ENCODE measurements around the gene MTRR.
"Not testable (repeated sequence)": the region's sequence is repeated elsewhere in the genome, so short reads cannot be mapped to it uniquely, and the experiment has no call there.

Gene MTRR

DNA sequence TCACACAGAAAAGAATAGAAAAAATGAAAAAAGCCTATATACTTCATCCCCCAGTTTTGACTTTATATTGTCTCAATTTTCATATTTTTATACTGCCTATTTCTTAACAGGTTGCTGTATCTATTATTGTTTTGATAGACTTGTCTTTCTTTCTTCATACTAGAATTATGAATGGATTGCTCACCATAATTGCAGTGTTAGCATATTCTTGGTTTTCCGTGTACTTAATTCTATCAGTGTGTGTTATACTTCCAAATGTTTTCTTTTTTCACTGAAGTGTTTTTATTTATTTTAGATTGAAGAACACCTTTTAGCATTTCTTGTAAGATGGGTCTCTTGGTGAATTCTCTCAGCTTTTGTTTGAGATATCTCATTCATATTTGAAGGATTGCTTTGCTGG is 38.7 kb downstream of the MTRR start:
- DNase-seq, result no peak
- H3K9me3 ChIP-seq (ENCODE audit: insufficient read depth, low read length, severe bottlenecking), result peaks cover 18% of the 10 kb centered on the region
- no peaks in the 10 kb centered on the region for H3K79me2 ChIP-seq (ENCODE audit: insufficient read depth, low read length)
- no peaks in the 10 kb centered on the region for H3K4me1 ChIP-seq (ENCODE audit: insufficient read depth, low read length)
- no peak overlapping the region for H3K4me3 ChIP-seq (ENCODE audit: low read depth in 1 of 2, low read length in 2 of 2)
- H3K27ac ChIP-seq (ENCODE audit: low read length), result no peak overlapping the region
- no peak for ATAC-seq (ENCODE audit: insufficient read depth, low read depth)
- no peak overlapping the region for H2AFZ ChIP-seq (ENCODE audit: low read depth, low read length)
- H3K36me3 ChIP-seq (ENCODE audit: insufficient read depth, low read length), result peaks cover 15% of the 10 kb centered on the region
- no peak overlapping the region for H3K9ac ChIP-seq (ENCODE audit: low read depth, low read length)
- no peaks in the 10 kb centered on the region for H4K20me1 ChIP-seq (ENCODE audit: insufficient read depth, low read length)
- H3K27me3 ChIP-seq (ENCODE audit: insufficient read depth, low read length, poor library complexity), result no peaks in the 10 kb centered on the region
- TF ChIP-seq, protein P1, sequence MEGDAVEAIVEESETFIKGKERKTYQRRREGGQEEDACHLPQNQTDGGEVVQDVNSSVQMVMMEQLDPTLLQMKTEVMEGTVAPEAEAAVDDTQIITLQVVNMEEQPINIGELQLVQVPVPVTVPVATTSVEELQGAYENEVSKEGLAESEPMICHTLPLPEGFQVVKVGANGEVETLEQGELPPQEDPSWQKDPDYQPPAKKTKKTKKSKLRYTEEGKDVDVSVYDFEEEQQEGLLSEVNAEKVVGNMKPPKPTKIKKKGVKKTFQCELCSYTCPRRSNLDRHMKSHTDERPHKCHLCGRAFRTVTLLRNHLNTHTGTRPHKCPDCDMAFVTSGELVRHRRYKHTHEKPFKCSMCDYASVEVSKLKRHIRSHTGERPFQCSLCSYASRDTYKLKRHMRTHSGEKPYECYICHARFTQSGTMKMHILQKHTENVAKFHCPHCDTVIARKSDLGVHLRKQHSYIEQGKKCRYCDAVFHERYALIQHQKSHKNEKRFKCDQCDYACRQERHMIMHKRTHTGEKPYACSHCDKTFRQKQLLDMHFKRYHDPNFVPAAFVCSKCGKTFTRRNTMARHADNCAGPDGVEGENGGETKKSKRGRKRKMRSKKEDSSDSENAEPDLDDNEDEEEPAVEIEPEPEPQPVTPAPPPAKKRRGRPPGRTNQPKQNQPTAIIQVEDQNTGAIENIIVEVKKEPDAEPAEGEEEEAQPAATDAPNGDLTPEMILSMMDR (IDR thresholded peaks at IDR 0.05; ENCODE audit: borderline replicate concordance, extremely low read depth, low read length, poor library complexity, severe bottlenecking), result no peak
- TF ChIP-seq EZH2 (IDR thresholded peaks at IDR 0.05; ENCODE audit: borderline replicate concordance, low read depth, low read length, severe bottlenecking), result no peak
- no peak overlapping the region for H3K4me2 ChIP-seq (ENCODE audit: insufficient read depth, low read length)

DNA sequence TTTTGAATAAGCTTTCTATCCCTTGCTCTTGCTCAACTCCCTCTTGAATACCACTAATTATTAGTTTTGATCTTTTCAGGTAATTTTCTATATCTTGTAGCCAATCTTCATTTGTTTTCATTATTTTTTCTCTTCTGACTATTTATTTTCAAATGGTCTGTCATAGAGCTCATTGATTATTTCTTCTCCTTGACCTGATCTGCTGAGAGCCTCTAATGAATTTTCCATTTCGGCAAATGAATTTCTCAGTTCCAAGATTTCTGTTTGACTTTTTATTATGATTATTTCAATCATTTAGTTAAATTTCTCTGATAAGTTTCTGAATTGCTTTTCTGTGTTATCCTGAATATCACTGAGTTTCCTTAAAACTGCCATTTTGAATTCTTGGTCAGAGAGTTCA is 39.4 kb downstream of the MTRR start:
- Histone ChIP-seq H4K20me1 (ENCODE audit: insufficient read depth, low read length) (no peaks in the 10 kb centered on the region), H3K9ac (ENCODE audit: low read depth, low read length) (no peak overlapping the region), H3K27me3 (ENCODE audit: insufficient read depth, low read length, poor library complexity) (no peaks in the 10 kb centered on the region), H3K79me2 (ENCODE audit: insufficient read depth, low read length) (no peaks in the 10 kb centered on the region), H3K4me2 (ENCODE audit: insufficient read depth, low read length) (no peak overlapping the region), H3K9me3 (ENCODE audit: insufficient read depth, low read length, severe bottlenecking) (peaks cover 19% of the 10 kb centered on the region), H3K36me3 (ENCODE audit: insufficient read depth, low read length) (peaks cover 9% of the 10 kb centered on the region), H3K27ac (ENCODE audit: low read length) (no peak overlapping the region), H3K4me1 (ENCODE audit: insufficient read depth, low read length) (no peaks in the 10 kb centered on the region), H3K4me3 (ENCODE audit: low read depth in 1 of 2, low read length in 2 of 2) (no peak overlapping the region), H2AFZ (ENCODE audit: low read depth, low read length) (no peak overlapping the region)
- TF ChIP-seq, protein P1 (IDR thresholded peaks at IDR 0.05; ENCODE audit: borderline replicate concordance, extremely low read depth, low read length, poor library complexity, severe bottlenecking), result no peak
- no peak for TF ChIP-seq EZH2 (IDR thresholded peaks at IDR 0.05; ENCODE audit: borderline replicate concordance, low read depth, low read length, severe bottlenecking)
- ATAC-seq (ENCODE audit: insufficient read depth, low read depth), result no peak
- no peak for DNase-seq

DNA sequence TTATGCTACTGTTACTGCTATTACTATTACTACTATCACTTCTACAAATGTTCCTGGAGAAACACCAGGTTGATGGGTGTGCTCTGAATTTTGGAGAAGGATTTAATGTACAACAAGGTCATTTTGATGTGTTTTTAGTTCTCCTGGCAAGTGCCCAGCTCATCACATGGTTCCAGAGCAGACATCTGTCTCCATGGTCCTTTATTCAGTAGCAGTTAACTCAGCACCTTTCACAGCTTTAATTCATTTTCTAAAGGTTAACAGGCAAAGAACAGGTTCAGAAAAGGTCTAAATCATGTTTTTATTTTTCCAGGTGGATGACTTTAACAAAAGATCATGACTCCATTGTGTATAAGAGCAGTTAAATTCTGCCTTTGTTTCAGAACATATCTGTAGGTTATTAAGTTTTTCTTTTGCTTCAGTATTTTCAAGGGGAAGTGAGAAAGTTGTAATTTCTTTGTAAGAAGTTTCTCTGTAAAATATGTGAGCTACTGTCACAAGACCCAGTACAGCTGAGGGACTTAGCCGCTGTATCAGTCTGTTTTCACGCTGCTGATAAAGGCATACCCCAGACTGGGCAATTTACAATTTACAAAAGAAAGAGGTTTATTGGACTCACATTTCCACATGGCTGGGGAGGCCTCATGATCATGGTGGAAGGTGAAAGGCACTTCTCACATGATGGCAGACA is 41.9 kb downstream of the MTRR start:
- no peak overlapping the region for H3K27ac ChIP-seq (ENCODE audit: low read length)
- no peak overlapping the region for H3K4me3 ChIP-seq (ENCODE audit: low read depth in 1 of 2, low read length in 2 of 2)
- H3K36me3 ChIP-seq (ENCODE audit: insufficient read depth, low read length), result peaks cover 7% of the 10 kb centered on the region
- no peaks in the 10 kb centered on the region for H3K4me1 ChIP-seq (ENCODE audit: insufficient read depth, low read length)
- H4K20me1 ChIP-seq (ENCODE audit: insufficient read depth, low read length), result no peaks in the 10 kb centered on the region
- no peak for ATAC-seq (ENCODE audit: insufficient read depth, low read depth)
- TF ChIP-seq, protein P1 (IDR thresholded peaks at IDR 0.05; ENCODE audit: borderline replicate concordance, extremely low read depth, low read length, poor library complexity, severe bottlenecking), result no peak
- no peak for TF ChIP-seq EZH2 (IDR thresholded peaks at IDR 0.05; ENCODE audit: borderline replicate concordance, low read depth, low read length, severe bottlenecking)
- no peak overlapping the region for H2AFZ ChIP-seq (ENCODE audit: low read depth, low read length)
- H3K9me3 ChIP-seq (ENCODE audit: insufficient read depth, low read length, severe bottlenecking), result peaks cover 19% of the 10 kb centered on the region
- no peak overlapping the region for H3K4me2 ChIP-seq (ENCODE audit: insufficient read depth, low read length)
- no peak for DNase-seq
- H3K9ac ChIP-seq (ENCODE audit: low read depth, low read length), result no peak overlapping the region
- no peaks in the 10 kb centered on the region for H3K79me2 ChIP-seq (ENCODE audit: insufficient read depth, low read length)
- no peaks in the 10 kb centered on the region for H3K27me3 ChIP-seq (ENCODE audit: insufficient read depth, low read length, poor library complexity)

DNA sequence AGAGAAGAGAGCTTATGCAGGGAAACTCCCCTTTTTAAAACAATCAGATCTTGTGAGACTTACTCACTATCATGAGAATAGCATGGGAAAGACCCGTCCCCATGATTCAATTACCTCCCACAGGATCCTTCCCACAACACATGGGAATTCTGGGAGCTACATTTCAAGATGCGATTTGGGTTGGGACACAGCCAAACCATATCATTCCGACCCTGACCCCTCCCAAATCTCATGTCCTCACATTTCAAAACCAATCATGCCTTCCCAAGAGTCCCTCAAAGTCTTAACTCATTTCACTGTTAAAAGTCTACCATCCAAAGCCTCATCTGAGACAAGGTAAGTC is 42.5 kb downstream of the MTRR start:
- H3K27ac ChIP-seq (ENCODE audit: low read length); ATAC-seq (ENCODE audit: insufficient read depth, low read depth); H3K9ac ChIP-seq (ENCODE audit: low read depth, low read length); H3K4me3 ChIP-seq (ENCODE audit: low read depth in 1 of 2, low read length in 2 of 2); H2AFZ ChIP-seq (ENCODE audit: low read depth, low read length); H3K4me2 ChIP-seq (ENCODE audit: insufficient read depth, low read length); H3K79me2 ChIP-seq (ENCODE audit: insufficient read depth, low read length); H3K27me3 ChIP-seq (ENCODE audit: insufficient read depth, low read length, poor library complexity); H3K4me1 ChIP-seq (ENCODE audit: insufficient read depth, low read length); H4K20me1 ChIP-seq (ENCODE audit: insufficient read depth, low read length); DNase-seq; H3K36me3 ChIP-seq (ENCODE audit: insufficient read depth, low read length): not testable (repeated sequence)
- peaks cover 19% of the 10 kb centered on the region for H3K9me3 ChIP-seq (ENCODE audit: insufficient read depth, low read length, severe bottlenecking)

Data from DND-41 (cell line).